H9 (cell line): ENCODE data around the gene CDH4. TPM values are rescaled to one million over a fixed set of nuclear protein-coding genes. Genes with fewer than 3 reads are reported as not detected.

Experiments
- DNase-seq: peaks from one replicate; pipeline ENCODE4 v3.0.0-alpha.2; 2017
- H2AFZ ChIP-seq: one replicate; pipeline ENCODE4 v1.6.1; 2013; ENCODE audit warnings: mild to moderate bottlenecking, low read length, control low read depth, moderate library complexity
- H2AK5ac ChIP-seq: 2 replicates; pipeline ENCODE4 v1.6.1; 2013; ENCODE audit warnings: low read length, control low read depth, mixed read lengths; ENCODE audit not compliant: insufficient read length
- H2BK120ac ChIP-seq: one replicate; pipeline ENCODE4 v1.6.1; 2013; ENCODE audit warnings: low read depth, mild to moderate bottlenecking, low read length, control low read depth, inconsistent platforms; ENCODE audit not compliant: poor library complexity, severe bottlenecking
- H2BK12ac ChIP-seq: 2 replicates; pipeline ENCODE4 v1.6.1; 2013; ENCODE audit warnings: low read length, control low read depth, mixed read lengths, low read depth; ENCODE audit not compliant: insufficient read length
- H2BK15ac ChIP-seq: 2 replicates; pipeline ENCODE4 v1.6.1; 2013; ENCODE audit warnings: low read depth, low read length, control low read depth
- H2BK20ac ChIP-seq: one replicate; pipeline ENCODE4 v1.6.1; 2013; ENCODE audit warnings: low read depth, mild to moderate bottlenecking, low read length, control low read depth, inconsistent platforms; ENCODE audit not compliant: poor library complexity, severe bottlenecking
- H2BK5ac ChIP-seq: 2 replicates; pipeline ENCODE4 v1.6.1; 2013; ENCODE audit warnings: low read length, control low read depth, mixed read lengths; ENCODE audit not compliant: insufficient read length
- H3K14ac ChIP-seq: 2 replicates; pipeline ENCODE4 v1.6.1; 2013; ENCODE audit warnings: low read length, control low read depth; ENCODE audit not compliant: insufficient read depth
- H3K18ac ChIP-seq: 2 replicates; pipeline ENCODE4 v1.6.1; 2013; ENCODE audit warnings: low read depth, mild to moderate bottlenecking, mixed read lengths, low read length, control low read depth; ENCODE audit not compliant: insufficient read length
- H3K23ac ChIP-seq: 2 replicates; pipeline ENCODE4 v1.6.1; 2013; ENCODE audit warnings: low read length, control low read depth, mixed read lengths, low read depth; ENCODE audit not compliant: insufficient read length
- H3K23me2 ChIP-seq: 2 replicates; pipeline ENCODE4 v1.6.1; 2013; ENCODE audit warnings: low read depth, mild to moderate bottlenecking, mixed read lengths, low read length, control low read depth; ENCODE audit not compliant: insufficient read length, poor library complexity, severe bottlenecking
- H3K27ac ChIP-seq: 2 replicates; pipeline ENCODE4 v1.5.1; 2013; ENCODE audit warnings: low read length, control low read depth, mixed read lengths, low read depth; ENCODE audit not compliant: insufficient read length
- H3K27me3 ChIP-seq: 2 replicates; pipeline ENCODE4 v1.6.1; 2013; ENCODE audit warnings: low read length, control low read depth, inconsistent platforms; ENCODE audit not compliant: insufficient read depth
- H3K4ac ChIP-seq: 2 replicates; pipeline ENCODE4 v1.6.1; 2013; ENCODE audit warnings: low read depth, mild to moderate bottlenecking, control low read depth, inconsistent platforms, low read length, moderate library complexity
- H3K4me1 ChIP-seq: 2 replicates; pipeline ENCODE4 v1.6.1; 2013; ENCODE audit warnings: low read length, control low read depth, inconsistent platforms; ENCODE audit not compliant: insufficient read depth
- H3K4me2 ChIP-seq: 2 replicates; pipeline ENCODE4 v1.6.1; 2013; ENCODE audit warnings: low read length, control low read depth, mixed read lengths; ENCODE audit not compliant: insufficient read length, insufficient read depth
- H3K56ac ChIP-seq: 2 replicates; pipeline ENCODE4 v1.6.1; 2013; ENCODE audit warnings: low read depth, mild to moderate bottlenecking, mixed read lengths, low read length, control low read depth; ENCODE audit not compliant: insufficient read length
- H3K79me1 ChIP-seq: 2 replicates; pipeline ENCODE4 v1.6.1; 2013; ENCODE audit warnings: low read depth, mild to moderate bottlenecking, moderate library complexity, low read length, control low read depth, inconsistent platforms; ENCODE audit not compliant: insufficient read depth, poor library complexity, severe bottlenecking
- H3K79me2 ChIP-seq: 2 replicates; pipeline ENCODE4 v1.6.1; 2013; ENCODE audit warnings: low read length, control low read depth, inconsistent platforms; ENCODE audit not compliant: insufficient read depth
- H3K9ac ChIP-seq: 2 replicates; pipeline ENCODE4 v1.6.1; 2013; ENCODE audit warnings: low read length, control low read depth, mixed read lengths; ENCODE audit not compliant: insufficient read length; ENCODE audit errors: extremely low read depth
- H3K9me3 ChIP-seq: one replicate; pipeline ENCODE4 v1.6.1; 2013; ENCODE audit warnings: low read depth, low read length, inconsistent platforms; ENCODE audit not compliant: control insufficient read depth
- H3T11ph ChIP-seq: one replicate; pipeline ENCODE4 v1.6.1; 2013; ENCODE audit warnings: mild to moderate bottlenecking, low read length, control low read depth, inconsistent platforms
- H4K20me1 ChIP-seq: one replicate; pipeline ENCODE4 v1.6.1; 2013; ENCODE audit not compliant: control insufficient read depth, insufficient read length, insufficient read depth
- H4K5ac ChIP-seq: 2 replicates; pipeline ENCODE4 v1.6.1; 2013; ENCODE audit warnings: low read depth, mild to moderate bottlenecking, mixed read lengths, low read length, control low read depth; ENCODE audit not compliant: insufficient read length
- H4K8ac ChIP-seq: replicated peaks from 2 replicates; pipeline ENCODE4 v1.6.1; 2013; ENCODE audit warnings: low read length, control low read depth, mixed read lengths, low read depth; ENCODE audit not compliant: insufficient read length
- H4K91ac ChIP-seq: 2 replicates; pipeline ENCODE4 v1.6.1; 2013; ENCODE audit warnings: low read depth, mild to moderate bottlenecking, moderate library complexity, mixed read lengths, low read length, control low read depth; ENCODE audit not compliant: insufficient read length
- H3K27ac Mint-ChIP-seq, 3 experiments: 2 replicates in 2 of 3; 3 replicates in 1 of 3; pipeline ENCODE4 v1.8.0; 2020 to 2021; ENCODE audit warnings: mixed read lengths in 3 of 3, mild to moderate bottlenecking in 1 of 3, moderate library complexity in 1 of 3
- H3K27me3 Mint-ChIP-seq: 2 replicates; pipeline ENCODE4 v1.8.0; 2021; ENCODE audit warnings: low read depth, mild to moderate bottlenecking, moderate library complexity, mixed read lengths
- H3K36me3 Mint-ChIP-seq, 3 experiments: 2 replicates in 2 of 3; 3 replicates in 1 of 3; pipeline ENCODE4 v1.8.0; 2020 to 2021; ENCODE audit warnings: low read depth in 3 of 3, mixed read lengths in 3 of 3; ENCODE audit not compliant: insufficient read depth in 1 of 3
- H3K4me1 Mint-ChIP-seq, 2 experiments: 2 replicates each; pipeline ENCODE4 v1.8.0; 2020; ENCODE audit warnings: mixed read lengths in 2 of 2
- H3K4me3 Mint-ChIP-seq, 2 experiments: 2 replicates in 1 of 2; 3 replicates in 1 of 2; pipeline ENCODE4 v1.8.0; 2020 to 2021; ENCODE audit warnings: mild to moderate bottlenecking in 2 of 2, mixed read lengths in 2 of 2, moderate library complexity in 1 of 2
- H3K9me3 Mint-ChIP-seq, 2 experiments: 2 replicates in 1 of 2; 3 replicates in 1 of 2; pipeline ENCODE4 v1.8.0; 2020; ENCODE audit warnings: mild to moderate bottlenecking in 2 of 2, mixed read lengths in 2 of 2, moderate library complexity in 1 of 2
- CTCF ChIP-seq: fragments of 200-600 bp; sonication (generic); conservative IDR thresholded peaks from 3 replicates; pipeline ENCODE4 v1.8.0; 2021; ENCODE audit warnings: antibody characterized with exemption, mild to moderate bottlenecking
- WGBS: extraction: QIAGEN DNeasy Blood & Tissue Kit; methylation state at CpG from one replicate; pipeline ENCODE4 v1.1.7; 2013; ENCODE audit warnings: missing lambda C conversion rate, low lambda C conversion rate, mixed read lengths; ENCODE audit not compliant: insufficient read length; ENCODE audit errors: extremely low coverage; 5-methylcytosine and 5-hydroxymethylcytosine counted together
- total RNA-seq: library from RNA; stranded (reverse); gene quantifications from 2 replicates; pipeline ENCODE4 v1.2.1, GENCODE V29; 2021

The CDH4 gene
- total RNA-seq, 1 experiment from 2014 or later: 3.0 TPM

- Histone ChIP-seq H3K4me2 (no peak overlapping the region), H4K20me1 (no peaks in the 10 kb centered on the region), H2BK120ac (no peak overlapping the region), H2BK20ac (no peak overlapping the region), H4K5ac (no peak overlapping the region), H2AK5ac (no peak overlapping the region), H3K27me3 (peaks cover 2% of the 10 kb centered on the region; the same call in 1 of the 2 replicates), H3K4ac (no peak overlapping the region), H2BK5ac (no peak overlapping the region), H3T11ph (no peak overlapping the region), H3K9me3 (no peaks in the 10 kb centered on the region), H4K91ac (no peak overlapping the region), H3K23ac (no peak overlapping the region), H3K79me1 (no peaks in the 10 kb centered on the region), H3K4me1 (no peaks in the 10 kb centered on the region), H3K18ac (no peak overlapping the region), H3K23me2 (no peaks in the 10 kb centered on the region), H3K14ac (no peak overlapping the region), H4K8ac (no peak overlapping the region), H2AFZ (no peak overlapping the region), H3K27ac (no peak overlapping the region), H2BK12ac (no peak overlapping the region), H2BK15ac (no peak overlapping the region), H3K9ac (no peak overlapping the region), H3K79me2 (no peaks in the 10 kb centered on the region), H3K56ac (no peak overlapping the region)
- TF ChIP-seq CTCF: no peak
- DNase-seq: no peak
- WGBS: no CpG with 5 or more reads among the region's 9 CpGs
- H3K36me3 Mint-ChIP-seq: peaks cover 0 to 2% (median 0%) of the 10 kb centered on the region in 3 experiments; a peak in 3 of 7 replicates
- H3K27ac Mint-ChIP-seq: no peak overlapping the region; a peak in 2 of 7 replicates
- H3K9me3 Mint-ChIP-seq: peaks cover 2 to 4% of the 10 kb centered on the region in 2 experiments; a peak in 3 of 5 replicates
- H3K4me3 Mint-ChIP-seq: no peak overlapping the region
- H3K27me3 Mint-ChIP-seq: peaks cover 66% of the 10 kb centered on the region
- no peaks in the 10 kb centered on the region for H3K4me1 Mint-ChIP-seq
These were observed 414.4 kb downstream of the CDH4 start for GRCh38 chr20:61666471-61666832.
